PFSK-1 (cell line): Measurements from ENCODE around the gene PCSK2.

Experiments
- FOXP2 ChIP-seq: optimal IDR thresholded peaks from 2 replicates; pipeline ENCODE3; 2011; ENCODE audit warnings: borderline replicate concordance, control low read depth, inconsistent platforms; ENCODE audit not compliant: insufficient read depth; ENCODE audit errors: extremely low read length, extremely low read depth
- POLR2AphosphoS5 ChIP-seq: IDR thresholded peaks from 2 replicates; pipeline ENCODE4 v1.6.1; 2012; ENCODE audit warnings: low read depth, mild to moderate bottlenecking, control low read depth, low read length, moderate library complexity
- SIN3A ChIP-seq: IDR thresholded peaks from 2 replicates; pipeline ENCODE4 v1.6.1; 2012; ENCODE audit warnings: mild to moderate bottlenecking, low read length, moderate library complexity, borderline replicate concordance; ENCODE audit not compliant: insufficient read depth
- TAF1 ChIP-seq: IDR thresholded peaks from 2 replicates; pipeline ENCODE4 v1.6.1; 2012; ENCODE audit warnings: low read length, control low read depth, borderline replicate concordance; ENCODE audit not compliant: insufficient read depth
- TF ChIP-seq, protein P1 (sequence below), 2 experiments: IDR thresholded peaks; 2 replicates each; pipeline versions ENCODE4 v1.6.1 to v1.8.0; 2011 to 2012; ENCODE audit warnings: low read depth in 2 of 2, low read length in 2 of 2, control low read depth in 1 of 2, inconsistent platforms in 1 of 2, mild to moderate bottlenecking in 1 of 2, moderate library complexity in 1 of 2; ENCODE audit not compliant: insufficient read depth in 1 of 2

Gene PCSK2

DNA sequence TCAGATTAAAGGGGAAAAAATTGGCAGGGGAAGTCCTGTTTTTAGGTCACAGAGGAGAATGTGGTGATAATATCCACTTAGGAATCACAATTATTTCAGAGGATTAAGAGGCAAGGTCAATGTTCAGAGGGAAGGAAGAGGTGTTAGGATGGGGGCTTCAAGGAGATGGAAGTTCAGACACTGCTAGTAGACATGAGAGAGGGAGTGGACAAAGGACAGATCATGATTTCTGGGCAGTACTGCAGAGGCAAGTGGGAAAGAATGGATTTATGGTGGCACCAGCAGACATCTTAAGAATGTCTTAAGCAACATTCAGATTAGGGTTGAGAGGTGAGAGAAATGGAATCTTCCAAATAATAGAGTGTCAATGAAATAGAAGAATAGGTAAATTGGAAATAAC is 9.9 kb downstream of the PCSK2 start:
- TF ChIP-seq FOXP2 (no peak), POLR2AphosphoS5 (no peak), TAF1 (no peak), SIN3A (no peak)
- TF ChIP-seq, protein P1, sequence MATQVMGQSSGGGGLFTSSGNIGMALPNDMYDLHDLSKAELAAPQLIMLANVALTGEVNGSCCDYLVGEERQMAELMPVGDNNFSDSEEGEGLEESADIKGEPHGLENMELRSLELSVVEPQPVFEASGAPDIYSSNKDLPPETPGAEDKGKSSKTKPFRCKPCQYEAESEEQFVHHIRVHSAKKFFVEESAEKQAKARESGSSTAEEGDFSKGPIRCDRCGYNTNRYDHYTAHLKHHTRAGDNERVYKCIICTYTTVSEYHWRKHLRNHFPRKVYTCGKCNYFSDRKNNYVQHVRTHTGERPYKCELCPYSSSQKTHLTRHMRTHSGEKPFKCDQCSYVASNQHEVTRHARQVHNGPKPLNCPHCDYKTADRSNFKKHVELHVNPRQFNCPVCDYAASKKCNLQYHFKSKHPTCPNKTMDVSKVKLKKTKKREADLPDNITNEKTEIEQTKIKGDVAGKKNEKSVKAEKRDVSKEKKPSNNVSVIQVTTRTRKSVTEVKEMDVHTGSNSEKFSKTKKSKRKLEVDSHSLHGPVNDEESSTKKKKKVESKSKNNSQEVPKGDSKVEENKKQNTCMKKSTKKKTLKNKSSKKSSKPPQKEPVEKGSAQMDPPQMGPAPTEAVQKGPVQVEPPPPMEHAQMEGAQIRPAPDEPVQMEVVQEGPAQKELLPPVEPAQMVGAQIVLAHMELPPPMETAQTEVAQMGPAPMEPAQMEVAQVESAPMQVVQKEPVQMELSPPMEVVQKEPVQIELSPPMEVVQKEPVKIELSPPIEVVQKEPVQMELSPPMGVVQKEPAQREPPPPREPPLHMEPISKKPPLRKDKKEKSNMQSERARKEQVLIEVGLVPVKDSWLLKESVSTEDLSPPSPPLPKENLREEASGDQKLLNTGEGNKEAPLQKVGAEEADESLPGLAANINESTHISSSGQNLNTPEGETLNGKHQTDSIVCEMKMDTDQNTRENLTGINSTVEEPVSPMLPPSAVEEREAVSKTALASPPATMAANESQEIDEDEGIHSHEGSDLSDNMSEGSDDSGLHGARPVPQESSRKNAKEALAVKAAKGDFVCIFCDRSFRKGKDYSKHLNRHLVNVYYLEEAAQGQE (IDR thresholded peaks at IDR 0.05; ENCODE audit: insufficient read depth in 1 of 2, low read depth in 2 of 2, low read length in 2 of 2), result no peak

- TF ChIP-seq POLR2AphosphoS5 (no peak), SIN3A (no peak), FOXP2 (no peak), TAF1 (no peak)
- TF ChIP-seq, protein P1 (IDR thresholded peaks at IDR 0.05; ENCODE audit: insufficient read depth in 1 of 2, low read depth in 2 of 2, low read length in 2 of 2), result no peak
Measured at GRCh38 chr20:17248224-17248623, 21.4 kb downstream of the PCSK2 start.

DNA sequence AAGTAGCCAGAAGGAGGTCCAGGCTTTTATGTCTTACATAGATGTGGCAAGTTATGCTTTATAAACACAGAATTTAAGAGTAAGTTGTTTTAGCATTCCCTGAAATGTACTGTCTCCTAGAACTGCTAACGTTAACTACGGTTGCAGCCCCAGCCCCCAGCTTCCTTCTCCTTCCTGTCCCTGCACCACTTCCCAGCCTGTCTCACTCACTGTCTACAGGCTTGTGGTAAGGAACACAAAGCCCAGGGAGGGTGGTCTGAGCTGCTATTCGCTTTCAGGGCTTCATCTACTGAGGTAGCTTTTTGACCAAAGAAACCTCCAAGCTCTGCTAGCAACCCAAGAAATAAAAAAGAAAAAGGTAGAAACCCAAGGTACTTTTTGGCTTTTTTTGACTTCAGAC is 35.9 kb downstream of the PCSK2 start:
- TF ChIP-seq POLR2AphosphoS5, result no peak
- no peak for TF ChIP-seq TAF1
- TF ChIP-seq, protein P1 (IDR thresholded peaks at IDR 0.05; ENCODE audit: insufficient read depth in 1 of 2, low read depth in 2 of 2, low read length in 2 of 2), result no peak

DNA sequence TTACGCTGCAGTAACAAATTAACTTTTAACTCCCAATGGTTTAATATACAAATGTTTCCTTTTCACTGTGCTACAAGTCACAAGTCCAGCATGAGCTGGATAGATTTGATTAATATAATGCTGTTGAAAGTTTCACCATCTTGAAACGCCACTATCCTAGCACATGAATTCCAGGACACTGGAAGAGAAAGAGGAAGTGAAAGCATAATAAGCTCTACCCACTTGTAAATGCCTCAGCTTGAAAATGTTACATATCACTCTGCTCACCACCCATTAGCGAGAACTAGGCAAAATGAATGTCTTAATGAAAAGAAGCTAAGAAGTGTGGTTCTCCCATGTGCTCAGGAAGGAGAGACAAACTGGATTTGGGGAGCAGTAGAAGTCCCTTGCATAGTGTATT is 46.9 kb downstream of the PCSK2 start:
- TF ChIP-seq POLR2AphosphoS5 (no peak), SIN3A (no peak), FOXP2 (no peak), TAF1 (no peak)
- TF ChIP-seq, protein P1 (IDR thresholded peaks at IDR 0.05; ENCODE audit: insufficient read depth in 1 of 2, low read depth in 2 of 2, low read length in 2 of 2), result no peak

GRCh38 chr20:17276101-17276500 is 49.3 kb downstream of the PCSK2 start:
- no peak for TF ChIP-seq POLR2AphosphoS5
- no peak for TF ChIP-seq TAF1
- TF ChIP-seq, protein P1 (IDR thresholded peaks at IDR 0.05; ENCODE audit: insufficient read depth in 1 of 2, low read depth in 2 of 2, low read length in 2 of 2), result no peak
- TF ChIP-seq FOXP2, result no peak
- TF ChIP-seq SIN3A, result no peak
